HT-29 (cell line): ENCODE data around the gene PCED1B. TPM values are rescaled to one million over a fixed set of nuclear protein-coding genes. Genes with fewer than 3 reads are reported as not detected.
"Not testable (repeated sequence)": the region's sequence is repeated elsewhere in the genome, so short reads cannot be mapped to it uniquely, and the experiment has no call there.

Experiments used
- DNase-seq: peaks from one replicate; pipeline ENCODE4 v3.0.0-alpha.2; 2015; ENCODE audit warnings: low spot score
- total RNA-seq: library from RNA; depleted of rRNA; stranded (reverse); fragments of >200 nt; shearing (Covaris generic); gene quantifications from 2 replicates; pipeline ENCODE4 v1.2.3, GENCODE V29; 2014

Gene PCED1B
- total RNA-seq, 1 experiment from 2014 or later = 4.8 TPM

DNA sequence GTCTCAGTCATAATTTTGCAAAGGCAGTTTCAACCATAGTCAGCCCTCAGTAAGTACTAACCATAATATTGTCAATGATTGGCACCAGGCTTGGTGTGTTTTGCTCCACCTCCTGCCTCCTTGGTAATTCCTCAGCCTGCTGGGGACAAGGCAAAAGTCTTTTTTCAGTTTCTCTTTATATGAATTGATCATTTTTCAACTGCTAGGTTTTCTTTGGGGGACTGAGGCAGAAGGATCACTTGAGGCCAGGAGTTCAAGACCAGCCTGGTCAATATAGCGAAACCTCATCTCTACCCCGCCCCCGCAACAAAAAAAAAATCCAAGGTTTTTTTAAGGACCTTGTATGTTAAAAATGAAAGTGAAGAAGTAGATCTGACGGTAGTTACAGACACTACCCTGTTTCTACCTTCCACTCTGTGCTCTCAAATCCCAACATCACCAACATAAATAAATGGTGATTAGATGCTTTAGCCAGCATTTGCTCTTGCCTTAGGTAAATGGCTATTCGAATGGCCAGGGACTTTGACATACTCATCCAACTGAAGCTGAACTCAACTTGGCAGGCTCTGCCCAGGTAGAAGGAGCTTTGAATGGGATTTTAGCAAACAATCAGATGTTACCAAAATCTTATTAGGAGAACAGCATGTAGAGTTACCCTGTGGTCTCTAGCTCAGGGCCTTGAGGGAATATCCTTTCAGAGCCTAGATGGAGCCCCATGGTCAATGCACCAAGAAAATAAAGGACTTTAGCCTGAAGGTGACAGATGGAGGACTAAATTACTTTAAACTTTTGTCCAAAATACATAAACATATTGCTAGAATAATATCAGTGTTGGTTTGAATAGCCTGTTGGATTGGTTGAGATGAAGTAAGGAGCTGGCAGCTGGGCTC is 127.3 kb downstream of the PCED1B start:
- no peak for DNase-seq

DNA sequence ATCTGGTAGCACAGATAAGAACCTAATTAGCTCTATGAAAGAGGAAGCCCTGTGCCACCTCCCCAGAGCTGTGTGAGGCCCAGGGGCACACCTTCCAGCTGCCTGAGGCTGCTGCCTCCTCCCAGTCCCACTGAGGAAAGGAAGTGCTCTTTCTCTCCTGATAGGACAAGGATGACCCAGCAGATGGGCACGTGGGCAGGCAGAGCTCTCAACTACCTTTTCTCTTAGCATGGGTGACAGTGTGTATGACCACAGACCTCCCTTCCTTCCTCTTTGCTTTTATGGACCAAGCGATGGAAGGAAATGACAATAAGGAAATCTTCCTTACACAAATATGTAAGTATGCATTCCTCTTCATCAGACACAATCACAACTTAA is 127.9 kb downstream of the PCED1B start:
- DNase-seq = peak; percentile 19

GRCh38 chr12:47207829-47208248 is 128.4 kb downstream of the PCED1B start:
- DNase-seq = peak; percentile 26

- no peak for DNase-seq
These were observed 129.6 kb downstream of the PCED1B start for GRCh38 chr12:47209014-47209413.

DNA sequence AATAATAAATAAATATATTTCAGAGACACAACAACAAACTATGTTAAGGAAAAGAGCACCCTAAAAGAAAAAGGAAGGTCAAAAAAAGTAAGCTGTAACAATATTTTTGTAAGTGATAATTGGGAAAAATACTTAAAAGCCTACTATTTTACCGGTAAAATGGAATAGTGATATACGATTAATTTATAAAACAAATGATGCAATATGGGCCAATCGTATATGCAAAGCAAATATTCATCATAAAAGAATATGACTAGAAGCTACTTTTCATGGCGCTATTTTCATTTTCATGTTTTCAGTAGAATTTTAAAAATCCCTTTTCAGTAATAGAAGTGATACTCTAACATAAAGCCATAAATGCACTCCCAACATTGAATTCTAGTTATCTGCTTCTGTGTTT is 131.4 kb downstream of the PCED1B start:
- DNase-seq = no peak

- no peak for DNase-seq
These were observed 133.2 kb downstream of the PCED1B start for GRCh38 chr12:47212701-47213039.

GRCh38 chr12:47213396-47213795 is 134.0 kb downstream of the PCED1B start:
- no peak for DNase-seq

DNA sequence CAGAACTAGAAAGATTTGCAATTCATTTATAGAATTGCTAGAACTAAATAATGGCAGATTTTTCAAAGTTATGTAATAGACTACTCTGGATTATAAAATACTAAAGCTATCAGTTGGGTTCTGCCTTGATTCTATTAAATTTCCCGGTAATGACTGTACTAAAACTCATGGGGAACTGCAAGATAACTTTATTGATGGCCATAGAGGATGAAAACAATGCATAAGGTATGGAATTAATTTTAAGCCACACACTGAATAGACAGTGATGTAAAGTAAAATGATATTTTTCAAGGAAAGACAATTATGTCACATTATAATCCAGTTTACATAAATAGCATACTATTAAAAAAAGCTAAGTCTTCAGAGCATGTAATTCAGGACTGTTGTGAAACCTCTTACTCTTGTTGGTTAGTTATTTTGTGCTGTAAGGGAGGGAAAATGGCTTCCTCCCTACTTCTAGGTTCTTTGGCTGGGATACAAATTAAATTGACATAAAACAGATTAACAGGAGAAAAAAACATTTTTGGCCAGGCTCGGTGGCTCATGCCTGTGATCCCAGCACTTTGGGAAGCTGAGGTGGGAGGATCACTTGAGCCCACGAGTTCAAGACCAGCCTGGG is 134.7 kb downstream of the PCED1B start:
- no peak for DNase-seq

- DNase-seq = no peak
These were observed 135.3 kb downstream of the PCED1B start for GRCh38 chr12:47214771-47215170.

DNA sequence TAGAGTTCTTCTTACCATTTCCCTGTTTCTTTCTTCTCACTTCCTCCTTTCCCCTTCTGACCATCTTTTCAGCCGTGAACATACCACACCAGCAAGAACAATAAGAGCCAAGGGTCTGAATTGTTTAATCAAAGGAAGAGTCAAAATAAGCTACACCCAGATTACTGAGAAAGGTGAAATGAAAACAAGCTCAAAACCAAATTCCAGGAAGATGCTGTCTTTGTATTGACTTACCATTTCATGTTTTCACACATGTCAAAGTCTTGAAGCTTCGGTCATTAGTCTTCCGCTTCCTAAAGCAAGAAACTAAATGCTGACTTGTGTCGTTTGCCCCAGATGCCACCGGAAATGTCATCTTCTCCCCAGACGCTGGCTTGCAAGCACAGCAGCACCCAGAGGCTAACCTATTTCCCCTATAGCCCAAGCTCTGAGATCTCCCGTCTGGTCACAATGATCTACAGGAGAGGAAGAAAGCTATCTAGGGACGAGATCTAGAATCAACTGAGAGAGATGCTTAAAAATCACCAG is 136.8 kb downstream of the PCED1B start:
- DNase-seq = no peak

DNA sequence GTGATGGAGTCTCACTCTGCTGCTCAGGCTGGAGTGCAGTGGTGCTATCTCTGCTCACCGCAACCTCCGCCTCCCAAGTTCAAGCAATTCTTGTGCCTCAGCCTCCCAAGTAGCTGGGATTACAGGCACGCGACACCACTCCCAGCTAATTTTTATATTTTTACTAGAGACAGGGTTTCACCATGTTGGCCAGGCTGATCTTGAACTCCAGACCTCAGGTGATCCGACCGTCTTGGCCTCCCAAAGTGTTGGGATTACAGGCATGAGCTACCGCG is 138.1 kb downstream of the PCED1B start:
- not testable (repeated sequence) for DNase-seq

DNA sequence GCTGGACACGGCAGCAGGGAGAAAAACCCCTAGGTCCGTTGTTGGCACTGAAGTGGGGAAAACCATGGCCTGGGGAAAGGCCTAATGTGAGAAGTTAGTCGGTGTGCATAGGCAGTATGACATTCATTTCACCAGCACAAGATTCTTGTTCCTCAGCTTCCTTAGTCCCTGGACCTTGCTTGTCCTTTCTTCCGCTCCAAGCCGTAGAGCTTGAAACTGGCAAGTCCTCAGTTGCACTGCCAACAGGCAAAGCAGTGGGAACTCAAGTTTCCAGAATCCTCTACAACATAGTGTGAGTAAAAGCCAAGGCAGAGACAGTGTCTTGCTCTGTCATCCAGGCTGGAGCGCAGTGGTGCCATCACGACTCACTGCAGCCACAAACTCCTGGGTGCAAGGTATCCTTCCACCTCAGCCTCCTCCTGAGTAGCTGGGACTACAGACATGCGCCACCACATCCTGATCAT is 138.8 kb downstream of the PCED1B start:
- DNase-seq = no peak

- DNase-seq = peak; percentile 41
These were observed 139.8 kb downstream of the PCED1B start for GRCh38 chr12:47219243-47219642.

DNA sequence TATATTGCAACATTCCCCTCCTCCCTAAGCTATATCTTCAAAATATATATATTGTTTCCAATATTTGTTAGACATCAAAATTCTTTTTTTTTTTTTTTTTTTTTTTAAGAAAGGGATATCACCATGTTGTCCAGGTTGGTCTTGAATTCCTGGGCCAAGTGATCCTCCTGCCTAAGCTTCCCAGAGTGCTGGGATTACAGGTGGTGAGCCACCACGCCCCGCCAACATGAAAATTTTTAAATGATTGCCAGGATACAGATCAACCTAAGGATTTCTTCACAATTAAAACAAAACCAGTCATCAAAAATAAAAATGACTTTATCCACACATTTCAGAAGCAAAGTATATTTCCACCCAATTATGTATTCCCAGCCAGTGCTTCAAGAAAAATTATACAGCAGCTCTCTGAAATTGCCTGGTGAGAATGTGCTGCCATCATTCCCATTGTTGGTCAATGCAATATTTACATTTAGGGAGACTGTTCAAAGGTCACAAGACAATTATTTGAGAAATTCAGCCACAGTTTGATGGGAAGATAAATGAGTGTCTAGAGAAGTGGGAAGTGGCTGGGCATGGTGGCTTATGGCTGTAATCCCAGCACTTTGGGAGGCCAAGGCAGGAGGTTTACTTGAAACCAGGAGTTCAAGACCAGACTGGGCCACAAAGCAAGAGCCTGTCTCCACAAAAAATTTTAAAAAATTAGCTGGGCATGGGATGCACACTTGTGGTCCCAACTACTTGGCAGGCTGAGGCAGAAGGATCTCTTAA is 142.0 kb downstream of the PCED1B start:
- peak; percentile 68 for DNase-seq

DNA sequence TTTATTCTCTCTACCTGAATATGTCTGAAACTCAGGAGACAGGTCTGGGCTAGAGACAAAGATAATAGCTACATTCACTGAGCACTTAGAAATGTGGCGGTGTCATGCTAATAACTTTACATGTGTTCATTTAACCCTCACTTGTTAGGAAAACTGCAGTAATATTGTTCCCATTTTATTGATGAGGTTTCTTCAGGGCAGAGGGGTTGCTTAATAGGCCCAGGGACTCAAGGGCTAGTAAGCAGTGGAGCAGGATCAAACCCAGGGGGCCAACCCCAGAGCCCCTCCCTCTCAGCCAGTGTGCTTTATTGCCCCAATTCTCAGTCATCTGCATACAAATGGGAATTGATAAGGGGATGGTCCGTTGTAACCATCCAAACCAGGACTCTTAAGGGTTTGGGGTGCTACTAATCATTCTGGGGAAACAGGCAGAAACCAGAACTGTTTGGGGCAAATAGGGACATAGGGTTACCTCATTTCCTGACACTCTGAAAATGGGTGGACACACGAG is 143.2 kb downstream of the PCED1B start:
- no peak for DNase-seq

GRCh38 chr12:47223031-47223847 is 143.8 kb downstream of the PCED1B start:
- DNase-seq = peak; percentile 48

GRCh38 chr12:47223848-47224213 is 144.4 kb downstream of the PCED1B start:
- DNase-seq = peak; percentile 81

GRCh38 chr12:47224563-47225133 is 145.2 kb downstream of the PCED1B start:
- DNase-seq = no peak

DNA sequence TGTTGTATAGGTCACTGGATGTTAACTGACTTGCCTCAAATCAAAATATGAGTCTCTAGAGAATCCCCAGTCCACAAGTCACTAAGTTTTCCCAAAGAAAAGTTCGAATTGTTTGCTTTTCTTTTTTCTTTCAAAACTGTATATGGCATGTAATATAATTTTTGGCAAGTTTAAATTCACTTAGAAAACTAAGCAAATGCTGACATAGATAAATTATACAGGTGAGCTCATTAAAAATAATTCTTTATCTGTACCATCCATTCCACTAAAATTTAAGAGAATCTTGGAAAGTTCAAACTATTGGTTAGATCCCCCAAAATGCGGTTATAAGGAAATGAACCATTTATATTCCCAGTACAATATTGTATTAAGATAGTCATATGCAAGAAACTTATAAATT is 145.9 kb downstream of the PCED1B start:
- no peak for DNase-seq

DNA sequence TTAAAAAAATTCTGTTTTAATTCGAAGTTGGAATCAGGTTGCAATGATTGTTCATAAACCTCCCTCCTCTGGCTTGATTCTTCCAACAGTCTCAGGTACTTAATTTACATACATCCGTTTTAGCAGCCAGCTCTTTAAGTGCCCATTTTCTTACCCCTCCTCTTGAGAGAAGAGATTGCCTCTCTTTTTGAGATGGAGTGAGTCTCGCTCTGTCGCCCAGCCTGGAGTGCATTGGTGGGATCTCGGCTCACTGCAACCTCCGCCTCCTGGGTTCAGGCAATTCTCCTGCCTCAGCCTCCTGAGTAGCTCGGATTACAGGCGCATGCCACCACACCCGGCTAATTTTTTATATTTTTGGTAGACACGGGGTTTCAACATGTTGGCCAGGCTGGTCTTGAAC is 146.8 kb downstream of the PCED1B start:
- no peak for DNase-seq

DNA sequence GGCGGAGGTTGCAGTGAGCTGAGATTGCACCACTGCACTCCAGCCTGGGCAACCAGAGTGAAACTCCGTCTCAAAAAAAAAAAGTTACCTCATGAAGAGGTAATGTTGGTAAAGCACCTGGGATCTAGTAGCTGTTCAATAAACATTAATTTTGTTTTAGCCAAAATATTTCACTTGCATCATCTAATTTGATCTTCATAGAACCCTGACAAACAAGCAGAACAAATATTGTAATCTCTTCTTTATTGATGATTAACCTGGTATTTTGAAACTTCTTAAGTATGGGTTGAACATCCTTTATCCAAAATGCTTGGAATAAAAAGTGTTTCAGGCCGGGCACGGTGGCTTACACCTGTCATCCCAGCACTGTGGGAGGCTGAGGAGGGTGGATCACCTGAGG is 149.4 kb downstream of the PCED1B start:
- DNase-seq = no peak
